HCT116 (cell line): ENCODE measurements around the gene TAS1R1. TPM values are rescaled to one million over a fixed set of nuclear protein-coding genes. Genes with fewer than 3 reads are reported as not detected.

Source experiments
- ATAC-seq: fragments of 200-7000 bp; cut with Tn5 transposase; 2 replicates; pipeline ENCODE4 v1.9.1; 2020; ENCODE audit warnings: mild to moderate bottlenecking, moderate library complexity
- BruUV-seq: library from RNA; stranded (reverse); fragments of 400-500 nt; replicated peaks from 2 replicates; lab custom pipeline; 2021; lab: Mats Ljungman, UMichigan
- CTCF ChIA-PET: fragments of 300-600 bp; sonication (Branson Sonifier 250); formaldehyde crosslinking; loops from one replicate; lab custom pipeline; 2021; ENCODE audit warnings: antibody characterized with exemption; lab: Charles Lee
- POLR2A ChIA-PET: fragments of 300-600, 350-600 bp; sonication (Branson Sonifier 250); formaldehyde crosslinking; loops from one replicate; lab custom pipeline; 2021; ENCODE audit warnings: antibody characterized with exemption; lab: Charles Lee
- RAD21 ChIA-PET, 2 experiments: fragments of 300-600 bp; sonication (Branson Sonifier 250); formaldehyde crosslinking; loops; one replicate each; lab custom pipeline; 2023; ENCODE audit warnings: low total read pairs in 2 of 2; ENCODE audit not compliant: uncharacterized antibody in 2 of 2, unreplicated experiment in 2 of 2, low non-redundant PET in 1 of 2; lab: Charles Lee
- DNase-seq: peaks from one replicate; pipeline ENCODE4 v3.0.0-alpha.2; 2010; ENCODE audit warnings: low read depth, low spot score
- H2AFZ ChIP-seq: fragments of 200-600 bp; shearing (Covaris generic), sonication (generic); 2 replicates; pipeline ENCODE4 v1.6.1; 2017; ENCODE audit warnings: low read depth, mixed run types, mixed read lengths, antibody characterized with exemption, low read length; ENCODE audit not compliant: poor library complexity, severe bottlenecking
- H3K27ac ChIP-seq: 2 replicates; pipeline ENCODE4 v1.5.1; 2012; ENCODE audit warnings: low read depth, low read length
- H3K27me3 ChIP-seq: fragments of 200-600 bp; sonication (generic); 2 replicates; pipeline ENCODE4 v1.6.1; 2016; ENCODE audit warnings: mixed run types, low read length, mixed read lengths; ENCODE audit not compliant: insufficient read depth
- H3K36me3 ChIP-seq, 2 experiments: fragments of 200-500 bp in 1 of 2; fragments of 200-600 bp in 1 of 2; sonication (Bioruptor generic) in 1 of 2; sonication (generic) in 1 of 2; 2 replicates each; pipeline versions ENCODE4 v1.5.1 to v1.6.1; 2014 to 2016; ENCODE audit warnings: low read length in 2 of 2, inconsistent platforms in 1 of 2, mixed read lengths in 1 of 2, mixed run types in 1 of 2; ENCODE audit not compliant: insufficient read depth in 2 of 2, control insufficient read depth in 1 of 2
- H3K4me1 ChIP-seq, 2 experiments: fragments of 200-600 bp in 1 of 2; sonication (generic) in 1 of 2; 2 replicates each; pipeline versions ENCODE4 v1.5.1 to v1.6.1; 2012 to 2017; ENCODE audit warnings: low read length in 2 of 2, inconsistent platforms in 1 of 2, mild to moderate bottlenecking in 1 of 2, mixed read lengths in 1 of 2, mixed run types in 1 of 2, moderate library complexity in 1 of 2; ENCODE audit not compliant: insufficient read depth in 2 of 2, control insufficient read depth in 1 of 2
- H3K4me2 ChIP-seq: fragments of 200-600 bp; sonication (generic); 2 replicates; pipeline ENCODE4 v1.6.1; 2017; ENCODE audit warnings: mixed run types, low read length, mixed read lengths
- H3K4me3 ChIP-seq, 2 experiments: fragments of 200-600 bp in 1 of 2; sonication (generic) in 1 of 2; replicated peaks in 1 of 2; 2 replicates each; pipeline ENCODE4 v1.5.1; 2011 to 2016; ENCODE audit warnings: low read length in 2 of 2, control low read depth in 1 of 2, low read depth in 1 of 2, mild to moderate bottlenecking in 1 of 2, mixed read lengths in 1 of 2, mixed run types in 1 of 2
- H3K79me2 ChIP-seq: fragments of 200-600 bp; sonication (generic); 2 replicates; pipeline ENCODE4 v1.6.1; 2017; ENCODE audit warnings: mild to moderate bottlenecking, mixed run types, low read length, moderate library complexity, mixed read lengths; ENCODE audit not compliant: insufficient read depth
- H3K9ac ChIP-seq: fragments of 200-600 bp; sonication (generic); 2 replicates; pipeline ENCODE4 v1.6.1; 2016; ENCODE audit warnings: low read length, mixed read lengths
- H3K9me2 ChIP-seq: fragments of 200-600 bp; sonication (generic), shearing (Covaris generic); 2 replicates; pipeline ENCODE4 v1.6.1; 2017; ENCODE audit warnings: mixed run types, mild to moderate bottlenecking, moderate library complexity; ENCODE audit not compliant: insufficient read depth
- H3K9me3 ChIP-seq, 2 experiments: fragments of 200-500 bp in 1 of 2; fragments of 200-600 bp in 1 of 2; sonication (Bioruptor generic) in 1 of 2; sonication (generic) in 1 of 2; 2 replicates each; pipeline ENCODE4 v1.6.1; 2014 to 2017; ENCODE audit warnings: low read length in 2 of 2, mixed read lengths in 2 of 2, inconsistent platforms in 1 of 2, low read depth in 1 of 2, mild to moderate bottlenecking in 1 of 2, mixed run types in 1 of 2, moderate library complexity in 1 of 2; ENCODE audit not compliant: control insufficient read depth in 1 of 2, insufficient read depth in 1 of 2
- H4K20me1 ChIP-seq: fragments of 200-600 bp; sonication (generic), shearing (Covaris generic); 2 replicates; pipeline ENCODE4 v1.6.1; 2017; ENCODE audit warnings: mixed run types, mild to moderate bottlenecking, moderate library complexity; ENCODE audit not compliant: insufficient read depth
- EZH2phosphoT487 ChIP-seq: fragments of 200-600 bp; IDR thresholded peaks from 2 replicates; pipeline ENCODE4 v1.6.1; 2018; ENCODE audit warnings: antibody characterized with exemption, borderline replicate concordance
- POLR2A ChIP-seq: IDR thresholded peaks from 2 replicates; pipeline ENCODE4 v1.7.0; 2011; ENCODE audit warnings: borderline replicate concordance; ENCODE audit not compliant: insufficient read depth, insufficient read length; ENCODE audit errors: extremely low read depth
- POLR2AphosphoS5 ChIP-seq: IDR thresholded peaks from 2 replicates; pipeline ENCODE4 v1.6.1; 2011; ENCODE audit warnings: mild to moderate bottlenecking, low read depth, low read length, moderate library complexity
- SP1 ChIP-seq: IDR thresholded peaks from 2 replicates; pipeline ENCODE4 v1.6.1; 2012; ENCODE audit warnings: low read depth
- TCF7L2 ChIP-seq: IDR thresholded peaks from 2 replicates; pipeline ENCODE4 v1.7.0; 2011; ENCODE audit warnings: borderline replicate concordance, inconsistent platforms; ENCODE audit not compliant: insufficient read depth, insufficient read length; ENCODE audit errors: extremely low read depth
- YY1 ChIP-seq: IDR thresholded peaks from 2 replicates; pipeline ENCODE4 v1.6.1; 2011; ENCODE audit warnings: low read length, low read depth, moderate library complexity, mild to moderate bottlenecking; ENCODE audit not compliant: insufficient replicate concordance; ENCODE audit errors: extremely low read depth
- ZFX ChIP-seq: fragments of 450-650 bp; IDR thresholded peaks from 2 replicates; pipeline ENCODE4 v1.6.1; 2017
- intact Hi-C: fragments of 100-400 bp; cut with micrococcal nuclease; formaldehyde crosslinking; loops from 2 replicates; pipeline ENCODE4 v1.10.0; 2022
- total RNA-seq: library from RNA; stranded (reverse); gene quantifications from one replicate; pipeline ENCODE4 v1.2.1, GENCODE V29; 2021; ENCODE audit not compliant: unreplicated experiment
- TF ChIP-seq, protein P1 (sequence below), 3 experiments: fragments of 200-600 bp in 1 of 3; sonication (generic) in 1 of 3; IDR thresholded peaks in 2 of 3; conservative IDR thresholded peaks in 1 of 3; 2 replicates each; pipeline ENCODE4 v1.5.1; 2012 to 2017; ENCODE audit warnings: low read depth in 2 of 3, low read length in 2 of 3, antibody characterized with exemption in 1 of 3, borderline replicate concordance in 1 of 3, control low read depth in 1 of 3, mild to moderate bottlenecking in 1 of 3, mixed read lengths in 1 of 3, mixed run types in 1 of 3, moderate library complexity in 1 of 3; ENCODE audit not compliant: insufficient read depth in 1 of 3

Gene TAS1R1
- total RNA-seq, 1 experiment from 2014 or later: not detected

DNA sequence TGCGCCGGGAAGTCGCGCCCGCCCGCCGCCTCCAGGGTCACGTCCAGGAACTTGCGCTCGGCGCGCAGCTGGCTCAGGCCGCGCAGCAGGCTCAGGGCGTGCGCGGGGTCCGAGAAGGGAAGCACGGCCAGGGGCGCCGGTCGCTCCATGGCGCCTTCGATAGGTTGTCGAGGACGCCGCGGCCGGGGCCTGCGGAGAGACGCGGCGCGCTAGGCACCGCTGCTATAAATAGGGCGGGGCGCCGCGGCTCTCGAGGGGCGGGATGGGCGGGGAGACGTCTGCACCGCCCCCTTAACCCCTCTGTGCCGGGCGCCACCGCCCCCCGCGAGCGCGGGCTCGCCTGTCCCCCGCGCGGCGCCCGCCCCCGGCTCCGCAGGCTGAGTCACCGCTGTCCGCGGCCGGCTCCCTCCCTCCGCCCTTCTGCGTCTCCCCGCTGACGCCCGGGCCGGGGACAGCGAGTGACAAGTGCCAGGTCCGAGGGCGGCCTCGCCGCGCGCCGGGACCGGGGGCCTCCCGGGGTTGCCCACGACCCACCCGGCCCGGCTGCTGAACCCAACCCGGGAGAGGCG lies 47.6 kb downstream of the TAS1R1 start, which contains the start of gene KLHL21:
Gene KLHL21, minus strand, starts transcription at position 201 of the 569 bp plus-strand sequence. Its CDS starts 52 bp downstream, at position 149.
- DNase-seq: peak; percentile 64
- H3K9me3 ChIP-seq: no peaks in the 10 kb centered on the region
- TF ChIP-seq POLR2AphosphoS5: peak; percentile 99
- no peak for TF ChIP-seq EZH2phosphoT487
- TF ChIP-seq, protein P1, sequence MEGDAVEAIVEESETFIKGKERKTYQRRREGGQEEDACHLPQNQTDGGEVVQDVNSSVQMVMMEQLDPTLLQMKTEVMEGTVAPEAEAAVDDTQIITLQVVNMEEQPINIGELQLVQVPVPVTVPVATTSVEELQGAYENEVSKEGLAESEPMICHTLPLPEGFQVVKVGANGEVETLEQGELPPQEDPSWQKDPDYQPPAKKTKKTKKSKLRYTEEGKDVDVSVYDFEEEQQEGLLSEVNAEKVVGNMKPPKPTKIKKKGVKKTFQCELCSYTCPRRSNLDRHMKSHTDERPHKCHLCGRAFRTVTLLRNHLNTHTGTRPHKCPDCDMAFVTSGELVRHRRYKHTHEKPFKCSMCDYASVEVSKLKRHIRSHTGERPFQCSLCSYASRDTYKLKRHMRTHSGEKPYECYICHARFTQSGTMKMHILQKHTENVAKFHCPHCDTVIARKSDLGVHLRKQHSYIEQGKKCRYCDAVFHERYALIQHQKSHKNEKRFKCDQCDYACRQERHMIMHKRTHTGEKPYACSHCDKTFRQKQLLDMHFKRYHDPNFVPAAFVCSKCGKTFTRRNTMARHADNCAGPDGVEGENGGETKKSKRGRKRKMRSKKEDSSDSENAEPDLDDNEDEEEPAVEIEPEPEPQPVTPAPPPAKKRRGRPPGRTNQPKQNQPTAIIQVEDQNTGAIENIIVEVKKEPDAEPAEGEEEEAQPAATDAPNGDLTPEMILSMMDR (IDR thresholded peaks at IDR 0.05 in 2 of 3, conservative IDR thresholded peaks at IDR 0.05 in 1 of 3; ENCODE audit: borderline replicate concordance in 1 of 3, insufficient read depth in 1 of 3, low read depth in 2 of 3, low read length in 2 of 3): no peak
- TF ChIP-seq POLR2A: peak; percentile 97
- no peak for TF ChIP-seq SP1
- TF ChIP-seq TCF7L2: peak; percentile 12
- peak; percentile 46 for TF ChIP-seq YY1
- TF ChIP-seq ZFX: peak; percentile 71; the same call in 1 of the 2 replicates

More for the DNA sequence above, 47.6 kb downstream of the TAS1R1 start, which contains the start of gene KLHL21:
- Histone ChIP-seq H2AFZ (peak within 1 kb of the TSS; percentile 70), H3K9me2 (no peaks in the 10 kb centered on the region), H3K4me1 (peaks cover 22 to 33% of the 10 kb centered on the region in 2 experiments), H3K36me3 (peaks cover 5 to 19% of the 10 kb centered on the region in 2 experiments; a peak in 2 of 4 replicates), H3K4me3 (peak within 1 kb of the TSS; percentile 87 to 96), H4K20me1 (peaks cover 8% of the 10 kb centered on the region; the same call in 1 of the 2 replicates), H3K79me2 (peaks cover 49% of the 10 kb centered on the region), H3K27me3 (no peaks in the 10 kb centered on the region), H3K27ac (peak within 1 kb of the TSS; percentile 95), H3K9ac (peak within 1 kb of the TSS; percentile 85), H3K4me2 (peak within 1 kb of the TSS; percentile 86)
- peak; percentile 77 for ATAC-seq
- ChIA-PET RAD21 (no interaction called here), CTCF (interaction anchor here (1.1 to 1.3 kb wide), 2 partner anchors 10 to 44 kb away, joined by 3 read pairs; no protein-coding TSS in a partner anchor), POLR2A (interaction anchor here (0.7 to 1.6 kb wide), 5 partner anchors 11 to 79 kb away, joined by 3 to 10 read pairs (median 4); partner anchors contain the start of genes THAP3 and ZBTB48)
- intact Hi-C loops: loop anchor here (2.0 kb wide), 1 partner anchor 48 kb away; the partner anchor contains the start of genes NOL9 and TAS1R1
- no TSS peak for BruUV-seq
